ENCODE measurements around the gene ZNF423. TPM values are rescaled to one million over a fixed set of nuclear protein-coding genes. Genes with fewer than 3 reads are reported as not detected.

Gene ZNF423
- total and polyA plus RNA-seq, 9 of the 15 experiments (the other 6 are each of a cell fraction or from before 2014, with no cell fraction given) = not detected

DNA sequence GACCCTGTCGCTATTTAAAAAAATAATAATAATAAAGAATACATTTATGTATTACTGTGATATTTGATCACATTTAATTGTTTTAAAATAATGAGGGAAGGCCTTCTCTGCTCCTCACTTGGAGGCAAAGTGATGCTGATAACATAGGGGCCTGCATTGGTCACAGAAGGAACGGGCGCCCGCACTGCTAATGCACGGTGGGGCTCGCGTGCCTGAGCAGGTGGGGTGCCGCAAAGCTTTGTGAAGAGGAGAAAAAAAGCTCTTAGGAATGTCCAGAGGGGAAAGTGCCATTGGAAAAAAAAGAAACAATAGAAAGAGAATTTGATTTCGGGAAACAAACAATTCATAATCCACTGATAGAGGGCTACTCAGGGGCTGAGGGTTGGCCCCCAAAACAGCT lies 143.8 kb downstream of the ZNF423 start:
- H3K4me1 ChIP-seq (replicated peaks in 1 of 2; ENCODE audit: control insufficient read depth in 2 of 2, insufficient read depth in 2 of 2, low read length in 2 of 2) = no peaks in the 10 kb centered on the region
- no peaks in the 10 kb centered on the region for H3K9me1 ChIP-seq (ENCODE audit: control insufficient read depth, insufficient read depth, low read length)
- WGBS (ENCODE audit: insufficient coverage, low coverage, missing lambda C conversion rate) = 2% methylated on average over 9 of the region's 9 CpGs
- intact Hi-C loops (cut with micrococcal nuclease) = no loop called here
- 0 out of 2 replicates have a peak, but pooled peaks cover 2% of the 10 kb centered on the region for H4K20me1 ChIP-seq (replicated peaks; ENCODE audit: control insufficient read depth, insufficient read depth, low read length)
- TF ChIP-seq RNF219 (CRISPR knock-in tag; IDR thresholded peaks at IDR 0.05) (no peak), RBM14 (IDR thresholded peaks at IDR 0.05; ENCODE audit: borderline replicate concordance, insufficient read depth, low read depth, low read length) (no peak), NFXL1 (CRISPR knock-in tag; IDR thresholded peaks at IDR 0.05) (no peak), ZBTB17 (CRISPR knock-in tag; IDR thresholded peaks at IDR 0.05) (no peak), E2F3 (CRISPR knock-in tag; IDR thresholded peaks at IDR 0.05) (no peak)
- TF ChIP-seq, protein P1, sequence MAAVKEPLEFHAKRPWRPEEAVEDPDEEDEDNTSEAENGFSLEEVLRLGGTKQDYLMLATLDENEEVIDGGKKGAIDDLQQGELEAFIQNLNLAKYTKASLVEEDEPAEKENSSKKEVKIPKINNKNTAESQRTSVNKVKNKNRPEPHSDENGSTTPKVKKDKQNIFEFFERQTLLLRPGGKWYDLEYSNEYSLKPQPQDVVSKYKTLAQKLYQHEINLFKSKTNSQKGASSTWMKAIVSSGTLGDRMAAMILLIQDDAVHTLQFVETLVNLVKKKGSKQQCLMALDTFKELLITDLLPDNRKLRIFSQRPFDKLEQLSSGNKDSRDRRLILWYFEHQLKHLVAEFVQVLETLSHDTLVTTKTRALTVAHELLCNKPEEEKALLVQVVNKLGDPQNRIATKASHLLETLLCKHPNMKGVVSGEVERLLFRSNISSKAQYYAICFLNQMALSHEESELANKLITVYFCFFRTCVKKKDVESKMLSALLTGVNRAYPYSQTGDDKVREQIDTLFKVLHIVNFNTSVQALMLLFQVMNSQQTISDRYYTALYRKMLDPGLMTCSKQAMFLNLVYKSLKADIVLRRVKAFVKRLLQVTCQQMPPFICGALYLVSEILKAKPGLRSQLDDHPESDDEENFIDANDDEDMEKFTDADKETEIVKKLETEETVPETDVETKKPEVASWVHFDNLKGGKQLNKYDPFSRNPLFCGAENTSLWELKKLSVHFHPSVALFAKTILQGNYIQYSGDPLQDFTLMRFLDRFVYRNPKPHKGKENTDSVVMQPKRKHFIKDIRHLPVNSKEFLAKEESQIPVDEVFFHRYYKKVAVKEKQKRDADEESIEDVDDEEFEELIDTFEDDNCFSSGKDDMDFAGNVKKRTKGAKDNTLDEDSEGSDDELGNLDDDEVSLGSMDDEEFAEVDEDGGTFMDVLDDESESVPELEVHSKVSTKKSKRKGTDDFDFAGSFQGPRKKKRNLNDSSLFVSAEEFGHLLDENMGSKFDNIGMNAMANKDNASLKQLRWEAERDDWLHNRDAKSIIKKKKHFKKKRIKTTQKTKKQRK (IDR thresholded peaks at IDR 0.05; ENCODE audit: borderline replicate concordance, low read depth, low read length) = no peak
- H3K4me3 ChIP-seq = no peak overlapping the region
- H3K27ac ChIP-seq (ENCODE audit: extremely low read depth, low read depth, low read length) = no peak overlapping the region
- no peaks in the 10 kb centered on the region for H3K9me3 ChIP-seq (replicated peaks; ENCODE audit: control insufficient read depth, insufficient read depth, low read depth, low read length)
- H2AFZ ChIP-seq (ENCODE audit: low read depth, low read length) = no peak overlapping the region
- no peaks in the 10 kb centered on the region for H3K79me2 ChIP-seq (ENCODE audit: control insufficient read depth, insufficient read depth, low read length)
- ChIA-PET CTCF (ENCODE audit: low intra/inter-chr PET ratio) (no interaction called here), POLR2A (no interaction called here)
- H3K4me2 ChIP-seq (ENCODE audit: insufficient read depth, low read length) = no peak overlapping the region
- BruUV-seq (replicated peaks) = no TSS peak
- no peak overlapping the region for H3K9ac ChIP-seq (ENCODE audit: insufficient read depth in 1 of 2, low read depth in 2 of 2, low read length in 2 of 2)
- FAIRE-seq (no peak), DNase-seq (ENCODE audit: extremely low read depth in 1 of 4, low spot score in 3 of 4) (no peak), ATAC-seq (no peak)
- H3K36me3 ChIP-seq (ENCODE audit: control insufficient read depth, insufficient read depth, low read length) = no peaks in the 10 kb centered on the region
- H3K27me3 ChIP-seq (ENCODE audit: control insufficient read depth in 2 of 2, insufficient read depth in 2 of 2, low read length in 2 of 2) = peaks cover 11 to 42% of the 10 kb centered on the region in 2 experiments
- in situ Hi-C loops (cut with MboI) = no loop called here
